ENCODE measurements around the gene CADPS.

DNA sequence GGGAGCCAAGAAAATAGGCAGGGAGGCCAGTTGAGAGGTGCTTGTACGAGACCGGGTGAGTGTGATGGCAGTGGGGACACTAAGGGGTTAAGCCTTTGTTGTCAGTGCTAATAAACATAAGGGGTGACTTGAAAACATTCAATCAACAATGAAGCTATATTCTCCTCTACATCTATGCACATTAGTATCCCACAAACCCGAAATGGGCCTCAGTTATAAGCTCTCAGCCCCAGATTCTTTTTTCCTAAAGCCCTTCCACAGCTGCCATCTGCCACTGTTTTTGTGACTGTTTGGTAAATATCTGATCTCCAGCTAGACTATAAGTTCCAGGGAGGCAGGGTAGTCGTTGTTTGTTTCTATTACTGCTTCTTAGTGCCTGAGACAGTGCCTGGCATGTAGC is 118.2 kb downstream of the CADPS start:
- TF ChIP-seq, protein P1, sequence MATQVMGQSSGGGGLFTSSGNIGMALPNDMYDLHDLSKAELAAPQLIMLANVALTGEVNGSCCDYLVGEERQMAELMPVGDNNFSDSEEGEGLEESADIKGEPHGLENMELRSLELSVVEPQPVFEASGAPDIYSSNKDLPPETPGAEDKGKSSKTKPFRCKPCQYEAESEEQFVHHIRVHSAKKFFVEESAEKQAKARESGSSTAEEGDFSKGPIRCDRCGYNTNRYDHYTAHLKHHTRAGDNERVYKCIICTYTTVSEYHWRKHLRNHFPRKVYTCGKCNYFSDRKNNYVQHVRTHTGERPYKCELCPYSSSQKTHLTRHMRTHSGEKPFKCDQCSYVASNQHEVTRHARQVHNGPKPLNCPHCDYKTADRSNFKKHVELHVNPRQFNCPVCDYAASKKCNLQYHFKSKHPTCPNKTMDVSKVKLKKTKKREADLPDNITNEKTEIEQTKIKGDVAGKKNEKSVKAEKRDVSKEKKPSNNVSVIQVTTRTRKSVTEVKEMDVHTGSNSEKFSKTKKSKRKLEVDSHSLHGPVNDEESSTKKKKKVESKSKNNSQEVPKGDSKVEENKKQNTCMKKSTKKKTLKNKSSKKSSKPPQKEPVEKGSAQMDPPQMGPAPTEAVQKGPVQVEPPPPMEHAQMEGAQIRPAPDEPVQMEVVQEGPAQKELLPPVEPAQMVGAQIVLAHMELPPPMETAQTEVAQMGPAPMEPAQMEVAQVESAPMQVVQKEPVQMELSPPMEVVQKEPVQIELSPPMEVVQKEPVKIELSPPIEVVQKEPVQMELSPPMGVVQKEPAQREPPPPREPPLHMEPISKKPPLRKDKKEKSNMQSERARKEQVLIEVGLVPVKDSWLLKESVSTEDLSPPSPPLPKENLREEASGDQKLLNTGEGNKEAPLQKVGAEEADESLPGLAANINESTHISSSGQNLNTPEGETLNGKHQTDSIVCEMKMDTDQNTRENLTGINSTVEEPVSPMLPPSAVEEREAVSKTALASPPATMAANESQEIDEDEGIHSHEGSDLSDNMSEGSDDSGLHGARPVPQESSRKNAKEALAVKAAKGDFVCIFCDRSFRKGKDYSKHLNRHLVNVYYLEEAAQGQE (IDR thresholded peaks at IDR 0.05; ENCODE audit: insufficient replicate concordance, low read depth) = no peak
- TF ChIP-seq, protein P2, sequence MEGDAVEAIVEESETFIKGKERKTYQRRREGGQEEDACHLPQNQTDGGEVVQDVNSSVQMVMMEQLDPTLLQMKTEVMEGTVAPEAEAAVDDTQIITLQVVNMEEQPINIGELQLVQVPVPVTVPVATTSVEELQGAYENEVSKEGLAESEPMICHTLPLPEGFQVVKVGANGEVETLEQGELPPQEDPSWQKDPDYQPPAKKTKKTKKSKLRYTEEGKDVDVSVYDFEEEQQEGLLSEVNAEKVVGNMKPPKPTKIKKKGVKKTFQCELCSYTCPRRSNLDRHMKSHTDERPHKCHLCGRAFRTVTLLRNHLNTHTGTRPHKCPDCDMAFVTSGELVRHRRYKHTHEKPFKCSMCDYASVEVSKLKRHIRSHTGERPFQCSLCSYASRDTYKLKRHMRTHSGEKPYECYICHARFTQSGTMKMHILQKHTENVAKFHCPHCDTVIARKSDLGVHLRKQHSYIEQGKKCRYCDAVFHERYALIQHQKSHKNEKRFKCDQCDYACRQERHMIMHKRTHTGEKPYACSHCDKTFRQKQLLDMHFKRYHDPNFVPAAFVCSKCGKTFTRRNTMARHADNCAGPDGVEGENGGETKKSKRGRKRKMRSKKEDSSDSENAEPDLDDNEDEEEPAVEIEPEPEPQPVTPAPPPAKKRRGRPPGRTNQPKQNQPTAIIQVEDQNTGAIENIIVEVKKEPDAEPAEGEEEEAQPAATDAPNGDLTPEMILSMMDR (IDR thresholded peaks at IDR 0.05; ENCODE audit: insufficient read depth, low read length) = no peak
- TF ChIP-seq POLR2AphosphoS5 (IDR thresholded peaks at IDR 0.05; ENCODE audit: low read depth) (no peak), GABPA (IDR thresholded peaks at IDR 0.05; ENCODE audit: low read depth) (no peak)
